GM18868 (cell line): Measurements from ENCODE around the gene ASPG.

Experiments
- ATAC-seq: cut with Tn5 transposase; IDR thresholded peaks from one replicate; pipeline ENCODE4 v1.9.1; 2021; ENCODE audit warnings: mild to moderate bottlenecking, moderate library complexity; ENCODE audit not compliant: unreplicated experiment

Gene ASPG

GRCh38 chr14:104105071-104105821 lies 19.7 kb downstream of the ASPG start:
- ATAC-seq = no peak

GRCh38 chr14:104105822-104106470 lies 20.4 kb downstream of the ASPG start:
- ATAC-seq = no peak

- ATAC-seq = no peak
These were observed 21.0 kb downstream of the ASPG start for GRCh38 chr14:104106471-104106991.

GRCh38 chr14:104107101-104107581 lies 21.6 kb downstream of the ASPG start:
- ATAC-seq = no peak

- no peak for ATAC-seq
These were observed 22.4 kb downstream of the ASPG start for GRCh38 chr14:104107611-104108569.

GRCh38 chr14:104108570-104109541 lies 23.4 kb downstream of the ASPG start:
- ATAC-seq = no peak

GRCh38 chr14:104109731-104110361 lies 24.3 kb downstream of the ASPG start:
- no peak for ATAC-seq

- ATAC-seq = no peak
These were observed 25.1 kb downstream of the ASPG start for GRCh38 chr14:104110491-104111209.

GRCh38 chr14:104111301-104112112 lies 26.0 kb downstream of the ASPG start:
- no peak for ATAC-seq

GRCh38 chr14:104112113-104112505 lies 26.6 kb downstream of the ASPG start:
- ATAC-seq = no peak

- ATAC-seq = no peak
These were observed 27.4 kb downstream of the ASPG start for GRCh38 chr14:104112609-104113571.

- no peak for ATAC-seq
These were observed 28.3 kb downstream of the ASPG start for GRCh38 chr14:104113631-104114420.

- no peak for ATAC-seq
These were observed 29.1 kb downstream of the ASPG start for GRCh38 chr14:104114421-104115130.

- no peak for ATAC-seq
These were observed 29.7 kb downstream of the ASPG start for GRCh38 chr14:104115131-104115600.

- no peak for ATAC-seq
These were observed 30.3 kb downstream of the ASPG start for GRCh38 chr14:104115691-104116287.
